ENCODE results near the gene ARL1. TPM values are rescaled to one million over a fixed set of nuclear protein-coding genes. Genes with fewer than 3 reads are reported as not detected.

The ARL1 gene
- total and polyA plus RNA-seq, 2 of the 13 experiments (the other 11 are each of a cell fraction or from before 2014, with no cell fraction given) = 90.9 to 123 TPM

DNA sequence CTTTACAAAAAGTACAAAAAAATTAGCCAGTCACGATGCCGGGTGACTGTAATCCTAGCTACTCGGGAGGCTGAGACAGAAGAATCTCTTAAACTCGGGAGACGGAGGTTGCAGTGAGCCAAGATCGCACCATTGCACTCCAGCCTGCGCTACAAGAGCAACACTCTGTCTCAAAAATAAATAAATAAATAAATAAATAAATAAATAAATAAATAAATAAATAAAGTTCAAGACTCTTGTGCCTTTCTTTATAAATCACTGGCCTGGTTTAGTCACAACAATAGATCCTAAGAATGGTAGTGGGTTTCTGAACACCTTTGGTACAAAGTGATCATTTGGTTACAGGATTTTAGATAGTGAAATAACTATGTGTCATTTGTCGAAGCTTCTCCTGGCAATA is 46.1 kb downstream of the ARL1 start:
- Histone ChIP-seq H2AFZ (ENCODE audit: low read length) (no peak overlapping the region), H3K79me2 (ENCODE audit: insufficient read depth, low read length) (no peaks in the 10 kb centered on the region), H3K27ac (ENCODE audit: extremely low read length, insufficient read depth, low read length) (no peak overlapping the region), H3K4me2 (ENCODE audit: low read depth, low read length) (no peak overlapping the region), H3K4me3 (replicated peaks in 1 of 3; ENCODE audit: insufficient read depth in 1 of 3, low read depth in 2 of 3, low read length in 3 of 3) (no peak overlapping the region), H3K36me3 (replicated peaks in 1 of 2; ENCODE audit: control insufficient read depth in 1 of 2, insufficient read depth in 2 of 2, low read length in 2 of 2) (peaks cover 13 to 56% of the 10 kb centered on the region in 2 experiments), H3K27me3 (ENCODE audit: control insufficient read depth in 1 of 2, insufficient read depth in 2 of 2, low read length in 2 of 2) (no peaks in the 10 kb centered on the region), H3K9ac (ENCODE audit: insufficient read depth, low read depth, low read length) (no peak overlapping the region), H3K4me1 (ENCODE audit: insufficient read depth, low read length) (no peaks in the 10 kb centered on the region), H4K20me1 (ENCODE audit: insufficient read depth, low read length) (no peaks in the 10 kb centered on the region), H3K9me3 (ENCODE audit: low read length) (no peaks in the 10 kb centered on the region)
- ATAC-seq (no peak), DNase-seq (ENCODE audit: low spot score) (no peak), FAIRE-seq (no peak)
- POLR2A ChIA-PET = no interaction called here
- BruUV-seq (replicated peaks) = no TSS peak
- TF ChIP-seq CBFB (CRISPR knock-in tag; IDR thresholded peaks at IDR 0.05) (no peak), ZNF292 (CRISPR knock-in tag; IDR thresholded peaks at IDR 0.05; ENCODE audit: borderline replicate concordance, low read depth) (no peak), SUZ12 (IDR thresholded peaks at IDR 0.05; ENCODE audit: low read depth, low read length) (no peak), MTA3 (CRISPR knock-in tag; IDR thresholded peaks at IDR 0.05) (no peak), GZF1 (CRISPR knock-in tag; IDR thresholded peaks at IDR 0.05) (no peak), ZNF639 (CRISPR knock-in tag; conservative IDR thresholded peaks at IDR 0.05) (no peak), REXO4 (CRISPR knock-in tag; IDR thresholded peaks at IDR 0.05; ENCODE audit: borderline replicate concordance) (no peak), HOXA7 (CRISPR knock-in tag; IDR thresholded peaks at IDR 0.05) (no peak), ZNF816 (CRISPR knock-in tag; IDR thresholded peaks at IDR 0.05; ENCODE audit: borderline replicate concordance) (no peak), PCBP1 (IDR thresholded peaks at IDR 0.05; ENCODE audit: borderline replicate concordance, low read depth, low read length) (no peak)
- TF ChIP-seq, protein P1, sequence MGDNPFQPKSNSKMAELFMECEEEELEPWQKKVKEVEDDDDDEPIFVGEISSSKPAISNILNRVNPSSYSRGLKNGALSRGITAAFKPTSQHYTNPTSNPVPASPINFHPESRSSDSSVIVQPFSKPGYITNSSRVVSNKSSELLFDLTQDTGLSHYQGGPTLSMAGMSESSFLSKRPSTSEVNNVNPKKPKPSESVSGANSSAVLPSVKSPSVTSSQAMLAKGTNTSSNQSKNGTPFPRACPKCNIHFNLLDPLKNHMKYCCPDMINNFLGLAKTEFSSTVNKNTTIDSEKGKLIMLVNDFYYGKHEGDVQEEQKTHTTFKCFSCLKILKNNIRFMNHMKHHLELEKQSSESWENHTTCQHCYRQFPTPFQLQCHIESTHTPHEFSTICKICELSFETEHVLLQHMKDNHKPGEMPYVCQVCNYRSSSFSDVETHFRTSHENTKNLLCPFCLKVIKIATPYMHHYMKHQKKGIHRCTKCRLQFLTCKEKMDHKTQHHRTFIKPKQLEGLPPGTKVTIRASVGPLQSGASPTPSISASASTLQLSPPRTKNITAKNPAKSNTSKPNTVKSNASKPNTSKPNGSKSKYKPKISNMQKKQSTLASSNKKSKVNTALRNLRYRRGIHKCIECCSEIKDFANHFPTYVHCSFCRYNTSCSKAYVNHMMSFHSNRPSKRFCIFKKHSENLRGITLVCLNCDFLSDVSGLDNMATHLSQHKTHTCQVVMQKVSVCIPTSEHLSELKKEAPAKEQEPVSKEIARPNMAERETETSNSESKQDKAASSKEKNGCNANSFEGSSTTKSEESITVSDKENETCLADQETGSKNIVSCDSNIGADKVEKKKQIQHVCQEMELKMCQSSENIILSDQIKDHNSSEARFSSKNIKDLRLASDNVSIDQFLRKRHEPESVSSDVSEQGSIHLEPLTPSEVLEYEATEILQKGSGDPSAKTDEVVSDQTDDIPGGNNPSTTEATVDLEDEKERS (CRISPR knock-in tag; IDR thresholded peaks at IDR 0.05) = no peak
- TF ChIP-seq, protein P2, sequence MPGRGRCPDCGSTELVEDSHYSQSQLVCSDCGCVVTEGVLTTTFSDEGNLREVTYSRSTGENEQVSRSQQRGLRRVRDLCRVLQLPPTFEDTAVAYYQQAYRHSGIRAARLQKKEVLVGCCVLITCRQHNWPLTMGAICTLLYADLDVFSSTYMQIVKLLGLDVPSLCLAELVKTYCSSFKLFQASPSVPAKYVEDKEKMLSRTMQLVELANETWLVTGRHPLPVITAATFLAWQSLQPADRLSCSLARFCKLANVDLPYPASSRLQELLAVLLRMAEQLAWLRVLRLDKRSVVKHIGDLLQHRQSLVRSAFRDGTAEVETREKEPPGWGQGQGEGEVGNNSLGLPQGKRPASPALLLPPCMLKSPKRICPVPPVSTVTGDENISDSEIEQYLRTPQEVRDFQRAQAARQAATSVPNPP (CRISPR knock-in tag; IDR thresholded peaks at IDR 0.05) = no peak
- TF ChIP-seq, protein P3, sequence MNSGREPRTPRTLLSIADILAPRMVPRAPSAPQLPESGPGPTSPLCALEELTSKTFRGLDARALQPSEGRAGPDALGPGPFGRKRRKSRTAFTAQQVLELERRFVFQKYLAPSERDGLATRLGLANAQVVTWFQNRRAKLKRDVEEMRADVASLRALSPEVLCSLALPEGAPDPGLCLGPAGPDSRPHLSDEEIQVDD (CRISPR knock-in tag; IDR thresholded peaks at IDR 0.05; ENCODE audit: borderline replicate concordance) = no peak
- CTCF ChIA-PET (ENCODE audit: low intra/inter-chr PET ratio, low total read pairs) = no interaction called here
- 97% methylated on average over 8 of the region's 8 CpGs for WGBS (ENCODE audit: low lambda C conversion rate)
- intact Hi-C loops (cut with micrococcal nuclease; ENCODE audit: unreplicated experiment) = no loop called here
- in situ Hi-C loops (cut with HindIII; ENCODE audit: extremely low pct_ligation_motif_present, low pct_unique_long_range_greater_than_20kb) = no loop called here

Measured in HepG2 (cell line).